ENCODE measurements around the gene MYO18B. TPM values are rescaled to one million over a fixed set of nuclear protein-coding genes. Genes with fewer than 3 reads are reported as not detected.

The MYO18B gene
- total and polyA plus RNA-seq, 2 of the 8 experiments (the other 6 are each of a cell fraction or from before 2014, with no cell fraction given): 0.62 to 0.78 TPM

DNA sequence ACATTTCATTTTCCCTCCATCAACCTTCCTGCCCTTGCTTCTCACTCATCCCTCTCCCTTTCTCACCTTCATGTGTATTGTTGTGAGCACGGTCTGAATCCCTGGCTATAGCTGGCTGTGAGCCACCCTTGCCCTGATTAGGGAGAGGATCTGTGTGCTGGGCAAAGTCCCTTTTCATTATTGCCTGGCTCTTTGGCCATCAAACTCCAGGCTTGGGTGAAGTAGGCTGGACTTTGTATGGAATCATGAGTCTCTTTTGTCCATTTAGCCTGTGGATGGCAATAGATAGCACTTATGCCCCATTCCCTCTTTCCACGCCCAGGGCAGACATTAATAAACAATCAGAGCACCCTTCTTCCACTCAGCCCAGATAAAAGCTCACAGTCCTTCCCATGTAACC lies 6.7 kb downstream of the MYO18B start:
- no peak for FAIRE-seq
- no peaks in the 10 kb centered on the region for H3K79me1 ChIP-seq (ENCODE audit: low read depth, low read length)
- no peak overlapping the region for H3K4me3 ChIP-seq (ENCODE audit: extremely low read depth in 1 of 4, insufficient read depth in 2 of 4, low read depth in 3 of 4, low read length in 4 of 4)
- H2BK20ac ChIP-seq (ENCODE audit: low read length): no peak overlapping the region
- no peak overlapping the region for H3K4ac ChIP-seq (replicated peaks; ENCODE audit: insufficient read length, low read depth, low read length)
- no peaks in the 10 kb centered on the region for H3K27me3 ChIP-seq (replicated peaks in 1 of 4; ENCODE audit: control insufficient read depth in 3 of 4, extremely low read depth in 1 of 4, insufficient read depth in 3 of 4, low read length in 3 of 4)
- H3K23ac ChIP-seq (ENCODE audit: insufficient read length): no peak overlapping the region
- no peak overlapping the region for H3K18ac ChIP-seq (ENCODE audit: extremely low read depth, low read length)
- H2BK12ac ChIP-seq (ENCODE audit: low read depth, low read length): no peak overlapping the region
- H2BK15ac ChIP-seq (ENCODE audit: low read length): no peak overlapping the region
- H4K91ac ChIP-seq (replicated peaks; ENCODE audit: insufficient read length, low read length): no peak overlapping the region
- H3K23me2 ChIP-seq (ENCODE audit: low read depth, low read length): no peaks in the 10 kb centered on the region
- no peak overlapping the region for H3K4me2 ChIP-seq (ENCODE audit: insufficient read depth in 1 of 2, low read depth in 2 of 2, low read length in 2 of 2)
- no peaks in the 10 kb centered on the region for H4K20me1 ChIP-seq (replicated peaks in 1 of 2; ENCODE audit: control insufficient read depth in 1 of 2, insufficient read depth in 2 of 2, low read length in 2 of 2)
- H2AK5ac ChIP-seq (ENCODE audit: low read depth, low read length): no peak overlapping the region
- no peak overlapping the region for H2BK120ac ChIP-seq (replicated peaks; ENCODE audit: low read depth, low read length)
- H3K4me1 ChIP-seq (replicated peaks in 1 of 4; ENCODE audit: control insufficient read depth in 3 of 4, insufficient read depth in 4 of 4, low read length in 3 of 4): no peaks in the 10 kb centered on the region
- H3K56ac ChIP-seq (replicated peaks; ENCODE audit: insufficient read length, low read depth, low read length): no peak overlapping the region
- no peak for DNase-seq (ENCODE audit: low read depth in 1 of 2, low spot score in 2 of 2)
- no peaks in the 10 kb centered on the region for H3K36me3 ChIP-seq (ENCODE audit: control insufficient read depth in 2 of 4, insufficient read depth in 4 of 4, low read length in 3 of 4)
- H3K27ac ChIP-seq (ENCODE audit: low read depth, low read length): no peak overlapping the region
- no peaks in the 10 kb centered on the region; a peak in 1 of 4 replicates for H3K9me3 ChIP-seq (ENCODE audit: insufficient read depth in 2 of 2, low read depth in 1 of 2, low read length in 1 of 2)
- ChIA-PET POLR2A (ENCODE audit: partially characterized antibody) (no interaction called here), CTCF (ENCODE audit: partially characterized antibody) (interaction anchor here (1.4 kb wide), 1 partner anchor 301 kb away, joined by 4 read pairs; no protein-coding TSS in a partner anchor)
- H3K14ac ChIP-seq (ENCODE audit: insufficient read length): no peak overlapping the region
- H3K9ac ChIP-seq (replicated peaks in 1 of 4; ENCODE audit: extremely low read depth in 1 of 4, low read depth in 3 of 4, low read length in 3 of 4): no peak overlapping the region
- no peak overlapping the region for H2BK5ac ChIP-seq (ENCODE audit: low read depth, low read length)
- no peaks in the 10 kb centered on the region for H3K79me2 ChIP-seq (ENCODE audit: control insufficient read depth in 1 of 2, insufficient read depth in 2 of 2, low read length in 2 of 2)
- WGBS, 2 experiments (ENCODE audit: extremely low coverage in 1 of 2, insufficient coverage in 1 of 2, insufficient read length in 1 of 2, insufficient replicate concordance in 2 of 2, low coverage in 1 of 2, low lambda C conversion rate in 2 of 2, missing lambda C conversion rate in 1 of 2): 65% methylated on average over 2 of the region's 2 CpGs; no CpG with 5 or more reads in 1 of the 2 experiments
- no peak overlapping the region for H4K5ac ChIP-seq (ENCODE audit: insufficient read length, low read depth, low read length)
- no peak overlapping the region for H4K8ac ChIP-seq (ENCODE audit: extremely low read depth, insufficient read depth, low read length)
- H2AFZ ChIP-seq (ENCODE audit: low read length): no peak overlapping the region
- TF ChIP-seq BRCA1 (IDR thresholded peaks at IDR 0.05; ENCODE audit: low read depth, low read length) (no peak), SIRT6 (IDR thresholded peaks at IDR 0.05; ENCODE audit: low read length) (no peak), HDAC6 (IDR thresholded peaks at IDR 0.05; ENCODE audit: low read depth, low read length) (no peak), TEAD4 (IDR thresholded peaks at IDR 0.05; ENCODE audit: low read depth, low read length) (no peak), CHD1 (IDR thresholded peaks at IDR 0.05; ENCODE audit: low read depth, low read length) (no peak), KDM1A (IDR thresholded peaks at IDR 0.05; ENCODE audit: borderline replicate concordance, low read length) (no peak), TBP (IDR thresholded peaks at IDR 0.05; ENCODE audit: low read depth, low read length) (no peak), PHF8 (conservative IDR thresholded peaks at IDR 0.05; ENCODE audit: low read depth, low read length) (no peak), NRF1 (IDR thresholded peaks at IDR 0.05; ENCODE audit: low read depth, low read length) (no peak), SP1 (IDR thresholded peaks at IDR 0.05; ENCODE audit: low read depth, low read length) (no peak), POU5F1 (IDR thresholded peaks at IDR 0.05; ENCODE audit: low read depth, low read length) (no peak)
- TF ChIP-seq, protein P1, sequence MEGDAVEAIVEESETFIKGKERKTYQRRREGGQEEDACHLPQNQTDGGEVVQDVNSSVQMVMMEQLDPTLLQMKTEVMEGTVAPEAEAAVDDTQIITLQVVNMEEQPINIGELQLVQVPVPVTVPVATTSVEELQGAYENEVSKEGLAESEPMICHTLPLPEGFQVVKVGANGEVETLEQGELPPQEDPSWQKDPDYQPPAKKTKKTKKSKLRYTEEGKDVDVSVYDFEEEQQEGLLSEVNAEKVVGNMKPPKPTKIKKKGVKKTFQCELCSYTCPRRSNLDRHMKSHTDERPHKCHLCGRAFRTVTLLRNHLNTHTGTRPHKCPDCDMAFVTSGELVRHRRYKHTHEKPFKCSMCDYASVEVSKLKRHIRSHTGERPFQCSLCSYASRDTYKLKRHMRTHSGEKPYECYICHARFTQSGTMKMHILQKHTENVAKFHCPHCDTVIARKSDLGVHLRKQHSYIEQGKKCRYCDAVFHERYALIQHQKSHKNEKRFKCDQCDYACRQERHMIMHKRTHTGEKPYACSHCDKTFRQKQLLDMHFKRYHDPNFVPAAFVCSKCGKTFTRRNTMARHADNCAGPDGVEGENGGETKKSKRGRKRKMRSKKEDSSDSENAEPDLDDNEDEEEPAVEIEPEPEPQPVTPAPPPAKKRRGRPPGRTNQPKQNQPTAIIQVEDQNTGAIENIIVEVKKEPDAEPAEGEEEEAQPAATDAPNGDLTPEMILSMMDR (IDR thresholded peaks at IDR 0.05; ENCODE audit: control extremely low read depth in 1 of 3, insufficient read depth in 1 of 3, low read depth in 1 of 3, low read length in 3 of 3): no peak
